HepG2 (cell line): ENCODE results near the gene IRAK2. TPM values are rescaled to one million over a fixed set of nuclear protein-coding genes. Genes with fewer than 3 reads are reported as not detected.

Experiments used
- FOXP1 ChIP-seq, 2 experiments: fragments of 450-650 bp in 1 of 2; IDR thresholded peaks; 2 replicates each; pipeline ENCODE4 v1.6.1; 2017 to 2018; ENCODE audit warnings: antibody characterized with exemption in 1 of 2
- NKX3-1 ChIP-seq: sonication (generic); formaldehyde crosslinking; IDR thresholded peaks from 2 replicates; pipeline ENCODE4 v1.5.0; 2020; ENCODE audit warnings: missing genetic modification reagents
- PITX1 ChIP-seq: sonication (generic); formaldehyde crosslinking; IDR thresholded peaks from 2 replicates; pipeline ENCODE4 v1.5.1; 2020; ENCODE audit warnings: mild to moderate bottlenecking, missing genetic modification reagents
- REL ChIP-seq: sonication (generic); formaldehyde crosslinking; conservative IDR thresholded peaks from 2 replicates; pipeline ENCODE4 v1.8.0; 2022; ENCODE audit warnings: mild to moderate bottlenecking, missing genetic modification reagents, moderate library complexity
- TARDBP ChIP-seq: sonication (generic); formaldehyde crosslinking; IDR thresholded peaks from 2 replicates; pipeline ENCODE4 v1.8.0; 2022; ENCODE audit warnings: mild to moderate bottlenecking, missing genetic modification reagents
- ZBTB3 ChIP-seq: sonication (generic); formaldehyde crosslinking; IDR thresholded peaks from 2 replicates; pipeline ENCODE4 v1.4.0; 2020; ENCODE audit warnings: low read depth, mild to moderate bottlenecking, moderate library complexity, missing genetic modification reagents, borderline replicate concordance
- ZNF550 ChIP-seq: sonication (generic); formaldehyde crosslinking; IDR thresholded peaks from 2 replicates; pipeline ENCODE4 v1.4.0; 2020; ENCODE audit warnings: mild to moderate bottlenecking, missing genetic modification reagents, borderline replicate concordance
- ZNF562 ChIP-seq: sonication (generic); formaldehyde crosslinking; IDR thresholded peaks from 2 replicates; pipeline ENCODE4 v1.8.0; 2022; ENCODE audit warnings: missing genetic modification reagents, borderline replicate concordance
- ZNF605 ChIP-seq: sonication (generic); formaldehyde crosslinking; IDR thresholded peaks from 2 replicates; pipeline ENCODE4 v1.8.0; 2022; ENCODE audit warnings: mild to moderate bottlenecking, missing genetic modification reagents
- ZNF703 ChIP-seq: sonication (generic); formaldehyde crosslinking; IDR thresholded peaks from 2 replicates; pipeline ENCODE4 v1.5.1; 2020; ENCODE audit warnings: missing genetic modification reagents, mild to moderate bottlenecking, moderate library complexity, borderline replicate concordance
- ZNF780A ChIP-seq: sonication (generic); formaldehyde crosslinking; IDR thresholded peaks from 2 replicates; pipeline ENCODE4 v1.8.0; 2022; ENCODE audit warnings: mild to moderate bottlenecking, missing genetic modification reagents, moderate library complexity
- ZNF839 ChIP-seq: sonication (generic); formaldehyde crosslinking; IDR thresholded peaks from 2 replicates; pipeline ENCODE4 v1.4.0; 2020; ENCODE audit warnings: missing genetic modification reagents, mild to moderate bottlenecking, borderline replicate concordance
- ZSCAN20 ChIP-seq: sonication (generic); formaldehyde crosslinking; IDR thresholded peaks from 2 replicates; pipeline ENCODE4 v1.4.0; 2020; ENCODE audit warnings: missing genetic modification reagents, mild to moderate bottlenecking, borderline replicate concordance
- polyA plus RNA-seq, 8 experiments: library from polyadenylated mRNA; depleted of rRNA in 3 of 8; stranded (reverse) in 7 of 8; unstranded in 1 of 8; fragments of >200 nt; fragmentation: Illumina TruSeq in 4 of 8; extraction: Trizol in 4 of 8; gene quantifications; 2 replicates each; pipeline versions ENCODE4 v1.2.1 to v1.2.3, GENCODE V29; 2011 to 2016; ENCODE audit warnings: low read depth in 4 of 8, missing spikeins in 1 of 8, mixed read lengths in 1 of 8; ENCODE audit not compliant: insufficient read depth in 1 of 8
- total RNA-seq, 5 experiments: library from RNA; depleted of rRNA; stranded (reverse); fragments of >200 nt; fragmentation: Illumina TruSeq; extraction: Trizol; gene quantifications; 2 replicates each; pipeline ENCODE4 v1.2.3, GENCODE V29; 2016; ENCODE audit warnings: low read depth in 1 of 5
- TF ChIP-seq, protein P1 (sequence below): sonication (generic); formaldehyde crosslinking; IDR thresholded peaks from 2 replicates; pipeline ENCODE4 v1.4.0; 2020; ENCODE audit warnings: missing genetic modification reagents
- TF ChIP-seq, protein P2 (sequence below): sonication (generic); formaldehyde crosslinking; IDR thresholded peaks from 2 replicates; pipeline ENCODE4 v1.4.0; 2020; ENCODE audit warnings: mild to moderate bottlenecking, missing genetic modification reagents
- TF ChIP-seq, protein P3 (sequence below): sonication (generic); formaldehyde crosslinking; IDR thresholded peaks from 2 replicates; pipeline ENCODE4 v1.4.0; 2020; ENCODE audit warnings: missing genetic modification reagents
- TF ChIP-seq, protein P4 (sequence below): sonication (generic); formaldehyde crosslinking; IDR thresholded peaks from 2 replicates; pipeline ENCODE4 v1.4.0; 2020; ENCODE audit warnings: mild to moderate bottlenecking, missing genetic modification reagents

The IRAK2 gene
- total and polyA plus RNA-seq, 2 of the 13 experiments (the other 11 are each of a cell fraction or from before 2014, with no cell fraction given): 13.1 to 23.3 TPM

DNA sequence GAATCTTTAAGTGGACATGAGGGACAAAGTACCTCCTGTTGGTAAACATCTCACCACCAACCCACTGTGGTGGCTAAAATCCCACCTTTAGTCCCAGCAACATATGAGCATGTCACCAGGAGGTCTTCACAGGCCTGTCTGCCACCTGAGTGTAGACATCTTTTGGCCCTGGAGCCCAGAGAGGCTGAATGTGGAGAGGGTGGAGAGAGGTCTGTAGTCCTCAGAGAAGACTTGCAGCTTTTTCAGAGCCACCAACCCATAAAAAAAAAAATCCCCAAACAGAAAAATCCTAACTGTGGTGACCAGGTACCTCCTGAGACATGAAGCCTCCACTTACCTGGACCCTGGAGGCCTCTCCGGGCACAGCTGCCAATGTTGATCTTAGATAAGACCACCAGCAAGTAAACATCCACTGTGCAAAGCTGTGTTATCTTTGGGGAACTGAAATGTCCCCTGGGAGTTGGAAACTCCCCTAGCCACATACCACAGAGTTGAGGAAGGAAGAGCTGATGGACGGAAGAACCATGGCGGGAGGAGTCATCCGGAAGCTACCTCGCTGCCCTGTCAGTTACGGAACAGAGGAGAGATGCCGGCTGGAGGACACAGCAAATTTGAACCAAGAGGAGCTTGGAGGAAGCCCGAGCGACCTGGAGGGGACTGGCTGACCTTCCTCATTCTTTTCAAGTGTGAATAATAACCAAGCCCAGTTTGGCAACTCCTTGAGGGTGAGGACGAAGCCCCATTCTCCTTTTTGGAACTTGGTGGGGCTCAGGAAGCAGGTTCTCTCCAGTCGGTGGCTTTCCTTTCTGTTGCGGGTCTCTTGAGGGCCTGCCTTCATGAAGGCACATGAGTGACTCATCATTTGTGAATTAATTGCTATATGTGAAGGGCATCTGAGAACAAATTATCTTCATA is 128.0 kb downstream of the IRAK2 start, which contains the start of gene GHRL (continued):
- TF ChIP-seq, protein P1, sequence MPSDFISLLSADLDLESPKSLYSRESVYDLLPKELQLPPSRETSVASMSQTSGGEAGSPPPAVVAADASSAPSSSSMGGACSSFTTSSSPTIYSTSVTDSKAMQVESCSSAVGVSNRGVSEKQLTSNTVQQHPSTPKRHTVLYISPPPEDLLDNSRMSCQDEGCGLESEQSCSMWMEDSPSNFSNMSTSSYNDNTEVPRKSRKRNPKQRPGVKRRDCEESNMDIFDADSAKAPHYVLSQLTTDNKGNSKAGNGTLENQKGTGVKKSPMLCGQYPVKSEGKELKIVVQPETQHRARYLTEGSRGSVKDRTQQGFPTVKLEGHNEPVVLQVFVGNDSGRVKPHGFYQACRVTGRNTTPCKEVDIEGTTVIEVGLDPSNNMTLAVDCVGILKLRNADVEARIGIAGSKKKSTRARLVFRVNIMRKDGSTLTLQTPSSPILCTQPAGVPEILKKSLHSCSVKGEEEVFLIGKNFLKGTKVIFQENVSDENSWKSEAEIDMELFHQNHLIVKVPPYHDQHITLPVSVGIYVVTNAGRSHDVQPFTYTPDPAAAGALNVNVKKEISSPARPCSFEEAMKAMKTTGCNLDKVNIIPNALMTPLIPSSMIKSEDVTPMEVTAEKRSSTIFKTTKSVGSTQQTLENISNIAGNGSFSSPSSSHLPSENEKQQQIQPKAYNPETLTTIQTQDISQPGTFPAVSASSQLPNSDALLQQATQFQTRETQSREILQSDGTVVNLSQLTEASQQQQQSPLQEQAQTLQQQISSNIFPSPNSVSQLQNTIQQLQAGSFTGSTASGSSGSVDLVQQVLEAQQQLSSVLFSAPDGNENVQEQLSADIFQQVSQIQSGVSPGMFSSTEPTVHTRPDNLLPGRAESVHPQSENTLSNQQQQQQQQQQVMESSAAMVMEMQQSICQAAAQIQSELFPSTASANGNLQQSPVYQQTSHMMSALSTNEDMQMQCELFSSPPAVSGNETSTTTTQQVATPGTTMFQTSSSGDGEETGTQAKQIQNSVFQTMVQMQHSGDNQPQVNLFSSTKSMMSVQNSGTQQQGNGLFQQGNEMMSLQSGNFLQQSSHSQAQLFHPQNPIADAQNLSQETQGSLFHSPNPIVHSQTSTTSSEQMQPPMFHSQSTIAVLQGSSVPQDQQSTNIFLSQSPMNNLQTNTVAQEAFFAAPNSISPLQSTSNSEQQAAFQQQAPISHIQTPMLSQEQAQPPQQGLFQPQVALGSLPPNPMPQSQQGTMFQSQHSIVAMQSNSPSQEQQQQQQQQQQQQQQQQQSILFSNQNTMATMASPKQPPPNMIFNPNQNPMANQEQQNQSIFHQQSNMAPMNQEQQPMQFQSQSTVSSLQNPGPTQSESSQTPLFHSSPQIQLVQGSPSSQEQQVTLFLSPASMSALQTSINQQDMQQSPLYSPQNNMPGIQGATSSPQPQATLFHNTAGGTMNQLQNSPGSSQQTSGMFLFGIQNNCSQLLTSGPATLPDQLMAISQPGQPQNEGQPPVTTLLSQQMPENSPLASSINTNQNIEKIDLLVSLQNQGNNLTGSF (CRISPR knock-in tag): no peak
- no peak for TF ChIP-seq ZNF703 (CRISPR knock-in tag)
- TF ChIP-seq NKX3-1 (CRISPR knock-in tag): no peak
- TF ChIP-seq, protein P2, sequence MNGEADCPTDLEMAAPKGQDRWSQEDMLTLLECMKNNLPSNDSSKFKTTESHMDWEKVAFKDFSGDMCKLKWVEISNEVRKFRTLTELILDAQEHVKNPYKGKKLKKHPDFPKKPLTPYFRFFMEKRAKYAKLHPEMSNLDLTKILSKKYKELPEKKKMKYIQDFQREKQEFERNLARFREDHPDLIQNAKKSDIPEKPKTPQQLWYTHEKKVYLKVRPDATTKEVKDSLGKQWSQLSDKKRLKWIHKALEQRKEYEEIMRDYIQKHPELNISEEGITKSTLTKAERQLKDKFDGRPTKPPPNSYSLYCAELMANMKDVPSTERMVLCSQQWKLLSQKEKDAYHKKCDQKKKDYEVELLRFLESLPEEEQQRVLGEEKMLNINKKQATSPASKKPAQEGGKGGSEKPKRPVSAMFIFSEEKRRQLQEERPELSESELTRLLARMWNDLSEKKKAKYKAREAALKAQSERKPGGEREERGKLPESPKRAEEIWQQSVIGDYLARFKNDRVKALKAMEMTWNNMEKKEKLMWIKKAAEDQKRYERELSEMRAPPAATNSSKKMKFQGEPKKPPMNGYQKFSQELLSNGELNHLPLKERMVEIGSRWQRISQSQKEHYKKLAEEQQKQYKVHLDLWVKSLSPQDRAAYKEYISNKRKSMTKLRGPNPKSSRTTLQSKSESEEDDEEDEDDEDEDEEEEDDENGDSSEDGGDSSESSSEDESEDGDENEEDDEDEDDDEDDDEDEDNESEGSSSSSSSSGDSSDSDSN (CRISPR knock-in tag): no peak
- TF ChIP-seq ZNF562 (CRISPR knock-in tag): no peak
- TF ChIP-seq PITX1 (CRISPR knock-in tag): 0 out of 2 replicates have a peak, but pooled peaks have one; percentile 54
- TF ChIP-seq, protein P3, sequence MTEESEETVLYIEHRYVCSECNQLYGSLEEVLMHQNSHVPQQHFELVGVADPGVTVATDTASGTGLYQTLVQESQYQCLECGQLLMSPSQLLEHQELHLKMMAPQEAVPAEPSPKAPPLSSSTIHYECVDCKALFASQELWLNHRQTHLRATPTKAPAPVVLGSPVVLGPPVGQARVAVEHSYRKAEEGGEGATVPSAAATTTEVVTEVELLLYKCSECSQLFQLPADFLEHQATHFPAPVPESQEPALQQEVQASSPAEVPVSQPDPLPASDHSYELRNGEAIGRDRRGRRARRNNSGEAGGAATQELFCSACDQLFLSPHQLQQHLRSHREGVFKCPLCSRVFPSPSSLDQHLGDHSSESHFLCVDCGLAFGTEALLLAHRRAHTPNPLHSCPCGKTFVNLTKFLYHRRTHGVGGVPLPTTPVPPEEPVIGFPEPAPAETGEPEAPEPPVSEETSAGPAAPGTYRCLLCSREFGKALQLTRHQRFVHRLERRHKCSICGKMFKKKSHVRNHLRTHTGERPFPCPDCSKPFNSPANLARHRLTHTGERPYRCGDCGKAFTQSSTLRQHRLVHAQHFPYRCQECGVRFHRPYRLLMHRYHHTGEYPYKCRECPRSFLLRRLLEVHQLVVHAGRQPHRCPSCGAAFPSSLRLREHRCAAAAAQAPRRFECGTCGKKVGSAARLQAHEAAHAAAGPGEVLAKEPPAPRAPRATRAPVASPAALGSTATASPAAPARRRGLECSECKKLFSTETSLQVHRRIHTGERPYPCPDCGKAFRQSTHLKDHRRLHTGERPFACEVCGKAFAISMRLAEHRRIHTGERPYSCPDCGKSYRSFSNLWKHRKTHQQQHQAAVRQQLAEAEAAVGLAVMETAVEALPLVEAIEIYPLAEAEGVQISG (CRISPR knock-in tag): peak; percentile 92
- TF ChIP-seq, protein P4, sequence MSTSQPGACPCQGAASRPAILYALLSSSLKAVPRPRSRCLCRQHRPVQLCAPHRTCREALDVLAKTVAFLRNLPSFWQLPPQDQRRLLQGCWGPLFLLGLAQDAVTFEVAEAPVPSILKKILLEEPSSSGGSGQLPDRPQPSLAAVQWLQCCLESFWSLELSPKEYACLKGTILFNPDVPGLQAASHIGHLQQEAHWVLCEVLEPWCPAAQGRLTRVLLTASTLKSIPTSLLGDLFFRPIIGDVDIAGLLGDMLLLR (CRISPR knock-in tag): no peak
- no peak for TF ChIP-seq ZNF839 (CRISPR knock-in tag)
- TF ChIP-seq ZNF605 (CRISPR knock-in tag): 0 out of 2 replicates have a peak, but pooled peaks have one; percentile 26
- TF ChIP-seq FOXP1 (IDR thresholded peaks at IDR 0.05): no peak
- TF ChIP-seq FOXP1 (CRISPR knock-in tag; IDR thresholded peaks at IDR 0.05): peak; percentile 60
- TF ChIP-seq ZSCAN20 (CRISPR knock-in tag): no peak
- TF ChIP-seq ZNF780A (CRISPR knock-in tag): no peak
- TF ChIP-seq REL (CRISPR knock-in tag): no peak
- no peak for TF ChIP-seq ZNF550 (CRISPR knock-in tag)
- TF ChIP-seq ZBTB3 (CRISPR knock-in tag): no peak
- TF ChIP-seq TARDBP (CRISPR knock-in tag): no peak
